ENCODE measurements around the gene PRR20D. TPM values are rescaled to one million over a fixed set of nuclear protein-coding genes. Genes with fewer than 3 reads are reported as not detected.
"Not testable (repeated sequence)": the region's sequence is repeated elsewhere in the genome, so short reads cannot be mapped to it uniquely, and the experiment has no call there.

The PRR20D gene
- total and polyA plus RNA-seq, 2 of the 13 experiments (the other 11 are each of a cell fraction or from before 2014, with no cell fraction given), result not detected

DNA sequence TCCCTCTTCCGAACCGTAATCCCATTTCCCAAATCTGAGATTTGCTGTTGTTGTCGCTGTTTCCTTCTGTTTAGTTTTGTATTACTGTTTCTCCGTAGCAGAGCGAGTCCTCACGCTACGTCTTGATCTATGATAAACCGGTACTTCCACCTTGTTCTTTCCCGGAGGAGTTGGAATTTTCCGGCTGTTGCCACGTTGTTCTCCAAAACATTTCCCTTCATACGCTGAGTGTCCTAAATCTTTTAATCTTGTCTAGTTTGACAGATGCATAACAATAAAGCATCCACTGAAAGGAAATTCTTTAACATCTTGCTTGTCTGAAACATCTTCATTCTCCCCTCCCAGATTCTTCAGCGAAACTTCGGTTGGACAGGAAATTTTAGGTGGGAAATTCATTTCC is 12.3 kb upstream of the PRR20D start:
- POLR2A ChIA-PET; DNase-seq (ENCODE audit: low spot score); H3K27ac ChIP-seq (ENCODE audit: extremely low read length, insufficient read depth, low read length); H3K4me3 ChIP-seq (replicated peaks in 1 of 3; ENCODE audit: insufficient read depth in 1 of 3, low read depth in 2 of 3, low read length in 3 of 3); H3K4me1 ChIP-seq (ENCODE audit: insufficient read depth, low read length); H3K36me3 ChIP-seq (replicated peaks in 1 of 2; ENCODE audit: control insufficient read depth in 1 of 2, insufficient read depth in 2 of 2, low read length in 2 of 2); H2AFZ ChIP-seq (ENCODE audit: low read length); CTCF ChIA-PET (ENCODE audit: low intra/inter-chr PET ratio, low total read pairs); H3K79me2 ChIP-seq (ENCODE audit: insufficient read depth, low read length); BruUV-seq (replicated peaks); ATAC-seq; in situ Hi-C loops (cut with HindIII; ENCODE audit: extremely low pct_ligation_motif_present, low pct_unique_long_range_greater_than_20kb); H3K9me3 ChIP-seq (ENCODE audit: low read length); H3K9ac ChIP-seq (ENCODE audit: insufficient read depth, low read depth, low read length); intact Hi-C loops (cut with micrococcal nuclease; ENCODE audit: unreplicated experiment); H4K20me1 ChIP-seq (ENCODE audit: insufficient read depth, low read length); H3K27me3 ChIP-seq (ENCODE audit: control insufficient read depth in 1 of 2, insufficient read depth in 2 of 2, low read length in 2 of 2); H3K4me2 ChIP-seq (ENCODE audit: low read depth, low read length); FAIRE-seq: not testable (repeated sequence)
- 77% methylated on average over 10 of the region's 14 CpGs for WGBS (ENCODE audit: low lambda C conversion rate)

DNA sequence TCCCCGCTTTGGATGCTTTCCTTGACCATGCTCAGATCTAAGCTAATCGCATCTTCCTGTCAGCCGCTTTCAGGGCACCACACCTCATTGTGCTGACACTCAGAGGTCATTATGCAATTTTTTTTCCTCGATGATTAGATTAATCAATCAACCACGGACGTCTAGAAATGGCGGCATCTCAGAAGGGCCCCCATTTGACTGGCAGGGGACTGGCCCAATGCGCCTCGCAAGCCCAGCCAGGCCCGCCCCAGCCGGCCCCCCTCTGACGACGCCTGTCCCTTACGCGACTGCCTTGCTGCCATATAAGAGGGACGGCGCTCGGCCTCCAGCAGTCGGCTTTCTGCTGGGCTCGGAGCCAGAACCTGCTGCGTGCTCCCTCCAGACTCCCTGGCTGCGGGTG is 6.7 kb upstream of the PRR20D start, which contains the start of gene PRR20C:
Gene PRR20C (plus strand): TSS at position 301 of the 400 bp plus-strand sequence. CDS start 387 bp downstream, outside the sequence.
- H3K4me1 ChIP-seq (ENCODE audit: insufficient read depth, low read length); CTCF ChIA-PET (ENCODE audit: low intra/inter-chr PET ratio, low total read pairs); H3K9ac ChIP-seq (ENCODE audit: insufficient read depth, low read depth, low read length); H2AFZ ChIP-seq (ENCODE audit: low read length); H4K20me1 ChIP-seq (ENCODE audit: insufficient read depth, low read length); H3K36me3 ChIP-seq (replicated peaks in 1 of 2; ENCODE audit: control insufficient read depth in 1 of 2, insufficient read depth in 2 of 2, low read length in 2 of 2); H3K9me3 ChIP-seq (ENCODE audit: low read length); ATAC-seq; in situ Hi-C loops (cut with HindIII; ENCODE audit: extremely low pct_ligation_motif_present, low pct_unique_long_range_greater_than_20kb); BruUV-seq (replicated peaks); H3K27me3 ChIP-seq (ENCODE audit: control insufficient read depth in 1 of 2, insufficient read depth in 2 of 2, low read length in 2 of 2); POLR2A ChIA-PET; FAIRE-seq; H3K4me3 ChIP-seq (replicated peaks in 1 of 3; ENCODE audit: insufficient read depth in 1 of 3, low read depth in 2 of 3, low read length in 3 of 3); H3K79me2 ChIP-seq (ENCODE audit: insufficient read depth, low read length); DNase-seq (ENCODE audit: low spot score); H3K27ac ChIP-seq (ENCODE audit: extremely low read length, insufficient read depth, low read length); H3K4me2 ChIP-seq (ENCODE audit: low read depth, low read length); intact Hi-C loops (cut with micrococcal nuclease; ENCODE audit: unreplicated experiment): not testable (repeated sequence)
- no CpG with 5 or more reads among the region's 22 CpGs for WGBS (ENCODE audit: low lambda C conversion rate)

DNA sequence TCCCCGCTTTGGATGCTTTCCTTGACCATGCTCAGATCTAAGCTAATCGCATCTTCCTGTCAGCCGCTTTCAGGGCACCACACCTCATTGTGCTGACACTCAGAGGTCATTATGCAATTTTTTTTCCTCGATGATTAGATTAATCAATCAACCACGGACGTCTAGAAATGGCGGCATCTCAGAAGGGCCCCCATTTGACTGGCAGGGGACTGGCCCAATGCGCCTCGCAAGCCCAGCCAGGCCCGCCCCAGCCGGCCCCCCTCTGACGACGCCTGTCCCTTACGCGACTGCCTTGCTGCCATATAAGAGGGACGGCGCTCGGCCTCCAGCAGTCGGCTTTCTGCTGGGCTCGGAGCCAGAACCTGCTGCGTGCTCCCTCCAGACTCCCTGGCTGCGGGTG is 6.5 kb downstream of the PRR20D start, which contains the start of gene PRR20E:
Gene PRR20E (plus strand): TSS at position 301 of the 400 bp plus-strand sequence. CDS start 387 bp downstream, outside the sequence.
- DNase-seq (ENCODE audit: low spot score); H3K4me1 ChIP-seq (ENCODE audit: insufficient read depth, low read length); ATAC-seq; H4K20me1 ChIP-seq (ENCODE audit: insufficient read depth, low read length); CTCF ChIA-PET (ENCODE audit: low intra/inter-chr PET ratio, low total read pairs); BruUV-seq (replicated peaks); H3K4me3 ChIP-seq (replicated peaks in 1 of 3; ENCODE audit: insufficient read depth in 1 of 3, low read depth in 2 of 3, low read length in 3 of 3); H3K27ac ChIP-seq (ENCODE audit: extremely low read length, insufficient read depth, low read length); H3K9ac ChIP-seq (ENCODE audit: insufficient read depth, low read depth, low read length); in situ Hi-C loops (cut with HindIII; ENCODE audit: extremely low pct_ligation_motif_present, low pct_unique_long_range_greater_than_20kb); H3K9me3 ChIP-seq (ENCODE audit: low read length); H3K27me3 ChIP-seq (ENCODE audit: control insufficient read depth in 1 of 2, insufficient read depth in 2 of 2, low read length in 2 of 2); H3K79me2 ChIP-seq (ENCODE audit: insufficient read depth, low read length); POLR2A ChIA-PET; H3K4me2 ChIP-seq (ENCODE audit: low read depth, low read length); H3K36me3 ChIP-seq (replicated peaks in 1 of 2; ENCODE audit: control insufficient read depth in 1 of 2, insufficient read depth in 2 of 2, low read length in 2 of 2); FAIRE-seq; H2AFZ ChIP-seq (ENCODE audit: low read length); intact Hi-C loops (cut with micrococcal nuclease; ENCODE audit: unreplicated experiment): not testable (repeated sequence)
- no CpG with 5 or more reads among the region's 22 CpGs for WGBS (ENCODE audit: low lambda C conversion rate)

Measured in HepG2 (cell line).